GM11168 (cell line): ENCODE data around the gene GUCD1.

Source experiments
- in situ Hi-C: fragments of 300-500 bp; cut with MboI; formaldehyde crosslinking; loops from one replicate; pipeline ENCODE4 v1.12.0; 2022; ENCODE audit warnings: low sequenced_read_pairs; ENCODE audit not compliant: unreplicated experiment

Gene GUCD1

GRCh38 chr22:24591286-24591830, 36.4 kb upstream of the GUCD1 start:
- in situ Hi-C loops: no loop called here

- in situ Hi-C loops: no loop called here
Measured at GRCh38 chr22:24590596-24591173, 35.7 kb upstream of the GUCD1 start.

GRCh38 chr22:24589518-24590030, 34.6 kb upstream of the GUCD1 start:
- in situ Hi-C loops: no loop called here

GRCh38 chr22:24588757-24589481, 34.0 kb upstream of the GUCD1 start:
- in situ Hi-C loops: no loop called here

- in situ Hi-C loops: no loop called here
Measured at GRCh38 chr22:24588381-24588756, 33.4 kb upstream of the GUCD1 start.

- in situ Hi-C loops: no loop called here
Measured at GRCh38 chr22:24587948-24588347, 33.0 kb upstream of the GUCD1 start.

- in situ Hi-C loops: no loop called here
Measured at GRCh38 chr22:24587251-24587650, 32.3 kb upstream of the GUCD1 start.

GRCh38 chr22:24585927-24586546, 31.1 kb upstream of the GUCD1 start:
- in situ Hi-C loops: no loop called here

- in situ Hi-C loops: no loop called here
Measured at GRCh38 chr22:24585461-24585860, 30.5 kb upstream of the GUCD1 start.

GRCh38 chr22:24584871-24585411, 30.0 kb upstream of the GUCD1 start:
- in situ Hi-C loops: no loop called here

GRCh38 chr22:24584166-24584790, 29.3 kb upstream of the GUCD1 start:
- in situ Hi-C loops: no loop called here

- in situ Hi-C loops: no loop called here
Measured at GRCh38 chr22:24583221-24584165, 28.6 kb upstream of the GUCD1 start.

- in situ Hi-C loops: no loop called here
Measured at GRCh38 chr22:24582056-24582814, 27.3 kb upstream of the GUCD1 start.

- in situ Hi-C loops: no loop called here
Measured at GRCh38 chr22:24580276-24580675, 25.3 kb upstream of the GUCD1 start.

- in situ Hi-C loops: no loop called here
Measured at GRCh38 chr22:24579258-24579601, 24.3 kb upstream of the GUCD1 start.

GRCh38 chr22:24578355-24579257, 23.7 kb upstream of the GUCD1 start:
- in situ Hi-C loops: no loop called here

- in situ Hi-C loops: no loop called here
Measured at GRCh38 chr22:24576778-24577177, 21.8 kb upstream of the GUCD1 start.

GRCh38 chr22:24571266-24571665, 16.3 kb upstream of the GUCD1 start:
- in situ Hi-C loops: no loop called here
